Measurements from ENCODE around the gene PITX2.

DNA sequence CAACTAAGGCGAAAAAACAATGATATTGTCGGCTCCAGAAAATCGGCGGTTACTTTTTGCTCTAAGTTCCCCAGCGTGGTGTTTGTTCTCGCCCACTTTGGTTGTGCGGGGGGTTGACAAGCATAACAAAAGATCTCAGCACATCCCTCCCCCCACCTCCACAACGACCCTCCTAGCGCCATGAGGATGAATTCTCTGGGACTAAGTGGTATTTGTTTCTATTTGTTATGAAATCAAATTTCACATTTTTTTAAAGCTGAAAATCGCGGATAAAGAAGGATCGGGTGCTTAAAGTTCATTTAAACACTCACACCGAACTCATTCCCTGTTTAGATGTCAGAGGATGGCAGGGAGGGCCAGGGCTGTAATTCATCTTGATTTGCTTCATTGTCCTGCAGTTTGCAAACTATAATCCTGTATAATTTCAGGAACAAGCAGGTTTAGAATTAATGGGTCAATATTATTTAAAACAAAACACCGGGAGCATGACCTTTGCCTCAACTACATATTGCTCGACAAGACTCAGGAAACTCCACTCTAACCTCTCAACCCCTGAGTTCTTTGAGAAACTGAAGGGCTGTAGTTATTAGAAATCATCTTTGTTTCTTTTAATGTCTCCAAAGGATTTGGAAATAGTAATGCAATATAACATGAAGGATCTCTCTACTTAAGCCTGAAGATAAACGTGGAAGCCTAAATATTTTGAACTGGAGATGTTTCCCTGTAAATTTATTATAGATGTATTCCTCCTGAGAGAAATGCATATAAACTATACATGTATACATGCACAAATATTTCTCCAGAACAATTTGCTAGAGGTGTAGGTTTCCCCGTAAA, 6.4 kb downstream of the PITX2 start:
- TF ChIP-seq, protein P1, sequence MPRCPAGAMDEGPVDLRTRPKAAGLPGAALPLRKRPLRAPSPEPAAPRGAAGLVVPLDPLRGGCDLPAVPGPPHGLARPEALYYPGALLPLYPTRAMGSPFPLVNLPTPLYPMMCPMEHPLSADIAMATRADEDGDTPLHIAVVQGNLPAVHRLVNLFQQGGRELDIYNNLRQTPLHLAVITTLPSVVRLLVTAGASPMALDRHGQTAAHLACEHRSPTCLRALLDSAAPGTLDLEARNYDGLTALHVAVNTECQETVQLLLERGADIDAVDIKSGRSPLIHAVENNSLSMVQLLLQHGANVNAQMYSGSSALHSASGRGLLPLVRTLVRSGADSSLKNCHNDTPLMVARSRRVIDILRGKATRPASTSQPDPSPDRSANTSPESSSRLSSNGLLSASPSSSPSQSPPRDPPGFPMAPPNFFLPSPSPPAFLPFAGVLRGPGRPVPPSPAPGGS (IDR thresholded peaks at IDR 0.05; ENCODE audit: borderline replicate concordance, insufficient read depth, low read depth, low read length, poor library complexity, severe bottlenecking), result no peak
- TF ChIP-seq, protein P2, sequence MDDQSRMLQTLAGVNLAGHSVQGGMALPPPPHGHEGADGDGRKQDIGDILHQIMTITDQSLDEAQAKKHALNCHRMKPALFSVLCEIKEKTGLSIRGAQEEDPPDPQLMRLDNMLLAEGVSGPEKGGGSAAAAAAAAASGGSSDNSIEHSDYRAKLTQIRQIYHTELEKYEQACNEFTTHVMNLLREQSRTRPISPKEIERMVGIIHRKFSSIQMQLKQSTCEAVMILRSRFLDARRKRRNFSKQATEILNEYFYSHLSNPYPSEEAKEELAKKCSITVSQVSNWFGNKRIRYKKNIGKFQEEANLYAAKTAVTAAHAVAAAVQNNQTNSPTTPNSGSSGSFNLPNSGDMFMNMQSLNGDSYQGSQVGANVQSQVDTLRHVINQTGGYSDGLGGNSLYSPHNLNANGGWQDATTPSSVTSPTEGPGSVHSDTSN (IDR thresholded peaks at IDR 0.05; ENCODE audit: insufficient replicate concordance, low read depth, low read length), result no peak
